GM18519 (cell line): Measurements from ENCODE around the gene SYPL1.
"Not testable (repeated sequence)": the region's sequence is repeated elsewhere in the genome, so short reads cannot be mapped to it uniquely, and the experiment has no call there.

Source experiments
- ATAC-seq: cut with Tn5 transposase; IDR thresholded peaks from one replicate; pipeline ENCODE4 v1.9.1; 2021; ENCODE audit warnings: mild to moderate bottlenecking, moderate library complexity; ENCODE audit not compliant: unreplicated experiment, low FRiP score

SYPL1 gene

DNA sequence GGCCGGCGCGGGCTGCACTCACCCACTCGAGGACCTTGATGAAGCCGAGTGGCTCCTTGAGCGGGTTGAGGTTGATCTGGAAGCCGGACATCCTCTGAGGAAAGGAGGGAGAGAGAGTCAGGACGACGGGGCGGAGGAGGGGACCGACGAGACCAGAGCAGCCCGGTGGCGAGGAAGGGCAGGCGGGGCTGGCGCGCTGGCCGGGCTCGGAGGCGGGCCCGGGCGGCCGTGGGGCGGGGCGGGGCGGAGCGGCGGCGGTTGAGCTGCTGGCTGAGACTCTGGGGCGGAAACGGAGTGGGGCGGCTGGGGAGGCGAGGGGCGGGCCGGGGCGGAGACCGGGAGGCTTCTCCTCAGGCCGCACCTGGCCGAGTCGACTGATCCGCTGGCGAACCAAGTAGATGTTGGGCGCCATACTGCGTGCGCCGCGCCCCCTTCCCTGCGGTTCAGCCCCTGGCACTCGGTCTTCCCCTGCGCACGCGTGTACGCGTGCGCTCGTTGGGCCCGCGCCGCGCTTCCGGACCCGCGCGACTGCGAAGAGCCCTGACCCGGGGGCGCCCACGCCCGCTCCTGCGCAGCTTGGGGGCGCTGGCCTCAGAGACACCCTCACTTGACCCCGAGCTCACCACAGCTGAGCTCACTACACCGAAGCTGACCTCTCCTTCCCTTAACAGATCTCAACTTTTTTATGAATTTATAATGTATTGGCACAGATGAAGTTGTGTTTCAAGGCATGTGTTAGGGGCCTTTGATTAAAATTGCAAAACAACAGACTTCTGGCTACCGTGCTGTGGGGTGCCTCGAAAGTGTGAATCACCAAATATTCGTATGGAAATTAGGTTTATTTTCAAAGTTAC is at the start of gene SYPL1:
TSS of gene SYPL1 (minus strand) at position 195 of the 854 bp plus-strand sequence. CDS start at position 91, 104 bp downstream.
- ATAC-seq: peak; percentile 55

DNA sequence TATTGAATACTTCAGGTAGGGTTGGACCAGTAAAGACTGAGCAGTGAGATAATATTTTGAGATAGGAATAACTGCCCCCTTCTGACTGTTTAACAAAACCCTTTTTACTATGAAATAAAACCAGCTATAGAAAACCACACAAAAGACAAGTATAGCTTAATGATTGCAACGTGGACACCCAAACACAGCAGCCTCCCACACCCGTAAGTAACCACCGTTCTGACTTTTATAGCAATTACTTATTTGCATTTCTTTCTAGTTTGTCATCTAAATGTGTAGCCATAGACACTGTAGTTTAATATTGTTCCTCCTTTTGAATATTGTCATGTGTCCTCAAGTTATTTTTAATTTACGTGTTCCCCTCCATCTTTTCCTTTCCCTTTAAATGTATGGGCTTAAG is 42.9 kb upstream of the SYPL1 start:
- no peak for ATAC-seq

DNA sequence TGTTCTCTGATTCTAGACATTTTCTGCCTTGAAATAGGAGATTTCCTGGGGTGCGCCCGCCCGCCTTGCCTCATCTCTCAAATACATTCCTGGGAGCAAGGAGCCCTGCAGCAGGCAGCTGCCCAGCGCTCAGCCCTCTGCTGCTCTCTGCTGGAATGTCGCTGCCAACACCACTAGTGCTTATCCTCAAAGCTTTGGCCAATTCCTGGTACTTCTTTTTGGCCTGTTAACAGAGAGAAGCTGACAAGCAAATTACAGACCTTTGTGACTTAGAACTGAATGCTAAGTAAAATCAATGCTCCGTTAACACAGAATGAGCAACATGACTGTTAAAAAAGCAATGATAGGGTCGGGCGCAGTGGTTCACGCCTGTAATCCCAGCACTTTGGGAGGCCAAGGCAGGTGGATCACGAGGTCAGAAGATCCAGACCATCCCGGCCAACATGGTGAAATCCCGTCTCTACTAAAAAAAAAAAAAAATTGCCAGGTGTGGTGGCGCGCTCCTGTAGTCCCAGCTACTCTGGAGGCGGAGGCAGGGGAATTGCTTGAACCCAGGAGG is 41.9 kb upstream of the SYPL1 start:
- no peak for ATAC-seq

DNA sequence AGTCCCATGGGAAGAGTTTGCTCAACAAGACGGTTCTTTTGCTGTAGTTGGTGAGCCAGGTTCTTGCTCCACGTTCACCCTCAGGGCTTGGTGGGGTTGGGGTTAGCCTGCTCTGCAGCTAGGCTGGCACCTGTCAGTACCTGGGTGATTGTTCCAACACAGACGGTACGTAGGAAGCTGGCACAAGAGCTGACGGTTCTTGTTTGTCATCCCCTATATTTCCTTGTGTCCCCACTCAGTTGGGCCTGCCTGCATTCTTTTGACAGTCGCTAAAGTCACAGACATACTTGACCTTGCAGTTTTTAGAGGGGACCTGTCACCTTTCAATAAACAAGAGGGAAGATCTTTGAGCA is 40.2 kb upstream of the SYPL1 start:
- no peak for ATAC-seq

DNA sequence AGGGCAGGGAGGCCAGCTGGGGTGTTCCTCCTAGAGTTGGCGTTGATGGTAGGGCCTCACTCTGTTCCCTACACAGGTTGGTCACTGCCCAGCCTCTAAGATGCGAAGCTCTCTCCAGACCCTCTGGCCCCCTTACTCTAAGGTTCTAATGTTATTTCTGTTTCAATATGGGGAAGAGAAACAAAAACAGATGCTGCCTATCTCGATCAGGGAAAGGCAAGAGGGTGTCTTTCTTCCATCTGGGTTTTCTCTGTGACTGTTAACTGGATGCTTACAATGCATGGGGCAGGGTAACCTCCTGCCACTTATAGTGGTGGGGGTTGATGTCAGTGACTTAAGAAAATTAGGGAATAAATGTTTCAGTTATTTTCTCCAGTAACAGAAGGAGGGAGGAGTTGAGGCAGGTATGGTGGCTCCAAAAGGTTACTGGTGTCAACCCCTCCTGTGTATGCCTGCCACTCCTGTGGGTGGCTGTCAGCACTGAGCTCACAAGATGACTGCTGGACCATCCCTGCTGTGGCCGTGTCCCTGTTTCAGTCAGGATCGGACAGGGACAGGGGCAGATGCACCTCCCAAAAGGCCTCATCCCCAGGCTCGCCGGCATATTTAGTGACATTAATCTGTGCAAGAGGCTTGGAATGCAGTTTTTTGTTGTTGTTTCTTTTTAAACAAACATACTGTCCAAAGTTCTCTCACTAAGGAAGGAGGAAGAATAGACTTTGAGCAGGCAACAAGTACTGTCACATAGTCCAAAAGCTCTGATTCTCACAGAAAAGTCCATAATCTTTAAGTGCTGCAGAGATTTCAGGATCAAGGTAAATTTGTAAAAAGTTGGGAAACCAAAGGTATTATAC is 39.6 kb upstream of the SYPL1 start:
- no peak for ATAC-seq

DNA sequence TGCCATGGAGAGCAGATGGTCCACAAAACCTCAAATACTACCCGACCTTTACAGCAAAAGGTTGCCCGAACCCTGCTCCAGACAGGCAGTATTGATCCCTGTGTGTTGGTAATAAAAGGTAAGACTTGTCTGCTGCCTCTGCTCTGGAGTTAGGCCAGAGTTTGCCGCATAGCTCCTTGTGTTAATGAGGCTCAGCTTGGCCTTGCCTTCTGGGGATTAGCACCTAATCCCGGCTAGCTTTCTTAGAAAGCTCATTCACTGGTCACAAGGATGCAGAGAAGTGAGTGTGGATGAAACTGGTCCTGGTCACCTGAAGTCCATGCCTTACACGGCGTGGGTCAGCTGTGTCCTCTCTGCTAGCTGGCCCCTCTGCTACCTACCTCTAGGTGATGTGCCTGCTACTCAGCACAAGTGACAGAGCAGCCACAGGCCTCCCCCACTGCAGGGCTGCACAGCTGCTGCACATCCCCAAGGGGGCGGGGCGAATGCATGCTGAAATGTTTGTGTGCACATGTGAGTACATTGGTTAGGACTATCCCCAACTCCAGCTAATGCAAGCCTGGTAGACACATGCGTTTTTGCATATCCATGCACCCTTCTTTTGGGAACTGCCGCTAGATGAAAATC is 31.7 kb upstream of the SYPL1 start:
- ATAC-seq: no peak

DNA sequence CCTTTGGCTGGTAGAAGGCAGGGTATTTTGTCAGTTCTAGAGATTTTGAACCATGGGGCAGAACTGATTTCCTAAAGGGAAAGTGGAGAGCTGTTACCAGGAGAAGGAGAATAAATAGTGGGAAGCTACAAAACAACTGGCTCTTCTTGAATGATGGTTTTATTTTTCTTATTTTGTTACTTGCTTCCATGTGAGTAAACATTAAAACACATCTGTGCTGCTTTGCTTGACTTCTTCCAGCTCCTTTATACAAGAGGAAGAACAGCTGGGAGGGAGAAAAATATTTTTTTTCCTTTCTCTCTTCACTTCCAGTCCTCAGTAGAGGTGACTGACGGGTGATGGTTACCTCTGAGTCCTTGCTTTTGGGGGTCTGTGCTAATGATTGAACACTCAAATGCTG is 30.0 kb upstream of the SYPL1 start:
- ATAC-seq: no peak

DNA sequence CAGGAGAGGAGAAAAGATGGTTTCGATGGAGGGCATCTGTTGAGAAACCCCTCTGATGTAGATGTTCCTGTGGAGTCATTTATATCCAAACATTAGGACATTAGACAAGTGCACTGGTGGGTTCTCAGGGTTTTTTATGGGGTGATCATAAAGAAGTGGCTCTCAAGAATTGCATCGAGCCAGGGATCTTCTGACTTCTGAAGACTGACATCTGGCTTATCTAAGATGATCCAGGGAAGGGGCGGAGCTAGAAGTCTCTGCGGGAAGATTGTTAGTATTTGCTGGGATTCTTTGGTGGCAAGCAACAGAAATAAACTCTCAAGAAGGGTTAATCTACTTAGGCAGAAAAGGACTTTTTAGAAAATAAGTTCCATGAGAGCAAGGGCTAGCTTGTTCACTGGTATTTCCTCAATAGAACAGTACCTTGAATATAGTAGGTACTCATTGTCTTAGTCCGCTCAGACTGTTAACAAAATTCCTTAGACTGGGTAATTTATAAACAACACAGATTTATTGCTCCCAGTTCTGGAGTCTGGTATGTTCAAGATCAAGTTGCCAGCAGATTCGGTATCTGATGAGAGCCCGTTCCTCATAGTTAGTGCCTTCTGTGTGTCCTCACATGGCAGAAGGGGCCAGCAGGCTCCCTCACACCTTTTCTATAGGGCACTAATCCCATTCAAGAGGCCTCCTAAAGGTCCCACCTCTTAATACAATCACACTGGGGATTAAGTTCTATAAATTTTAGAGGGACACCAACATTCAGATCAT is 28.5 kb upstream of the SYPL1 start:
- no peak for ATAC-seq

DNA sequence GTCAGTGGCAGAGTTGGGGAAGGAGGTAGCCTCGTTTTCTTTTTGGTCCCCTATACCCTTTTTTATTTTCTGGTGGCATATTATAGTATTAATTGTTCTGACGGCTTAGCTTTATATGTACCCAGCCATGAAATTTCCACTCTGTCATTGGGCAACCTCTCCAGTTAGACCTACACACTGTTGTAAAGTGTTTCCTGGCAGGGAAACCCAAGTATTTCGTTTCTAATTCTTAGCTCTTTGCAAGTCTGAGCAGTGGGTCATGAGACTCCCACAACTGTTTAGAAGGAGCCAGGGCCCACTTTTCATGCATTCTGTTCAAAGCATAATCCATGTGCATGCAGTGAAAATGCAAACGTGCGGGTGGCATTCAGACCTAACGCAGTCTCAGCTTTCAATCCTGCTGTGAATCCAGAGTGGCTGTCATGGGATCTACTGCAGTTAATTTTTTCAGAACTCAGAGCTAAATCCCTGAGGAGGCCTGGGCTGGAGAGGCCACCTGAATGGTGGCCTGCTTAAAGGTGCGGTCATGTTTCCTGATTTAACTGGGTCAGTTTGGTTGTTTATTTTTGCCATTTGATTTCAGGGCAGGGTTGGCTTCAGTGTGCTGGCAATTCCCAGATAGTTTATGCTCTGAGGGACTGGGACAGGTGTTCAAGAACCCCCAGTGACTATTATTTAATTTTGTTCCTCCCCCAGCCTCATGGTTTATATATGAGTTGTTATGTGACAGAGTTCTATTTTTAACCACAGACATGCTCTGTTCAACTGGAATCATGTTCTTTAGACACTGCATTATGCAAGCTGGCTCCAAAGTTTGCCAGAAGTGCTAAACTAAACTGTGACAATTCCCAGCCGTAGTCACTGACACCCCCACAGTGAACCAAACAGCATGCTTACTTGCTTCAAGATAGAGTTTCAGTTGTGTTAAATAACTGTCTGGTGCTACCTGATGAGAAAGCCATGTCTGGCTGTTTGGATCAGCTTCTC is 27.4 kb upstream of the SYPL1 start:
- no peak for ATAC-seq

DNA sequence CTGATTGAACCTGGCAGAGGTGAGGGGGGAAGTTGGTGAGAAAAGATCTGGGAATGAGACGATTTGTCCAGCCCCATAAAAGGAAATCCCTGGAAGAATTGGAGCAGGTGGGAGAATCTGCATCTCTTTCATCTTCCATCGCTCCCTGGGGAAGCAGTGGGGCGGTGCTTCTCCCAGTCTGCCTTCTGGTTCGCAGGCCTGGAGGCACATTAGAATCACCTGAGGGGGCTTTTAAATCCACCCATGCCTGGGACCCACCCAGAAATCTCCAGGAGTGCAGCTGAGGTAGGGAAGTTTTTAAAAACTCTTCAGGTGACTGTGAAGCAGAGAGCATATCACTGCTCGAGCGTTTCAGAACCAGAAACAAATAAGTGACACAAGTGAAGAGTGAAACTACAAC is 26.7 kb upstream of the SYPL1 start:
- ATAC-seq: no peak

DNA sequence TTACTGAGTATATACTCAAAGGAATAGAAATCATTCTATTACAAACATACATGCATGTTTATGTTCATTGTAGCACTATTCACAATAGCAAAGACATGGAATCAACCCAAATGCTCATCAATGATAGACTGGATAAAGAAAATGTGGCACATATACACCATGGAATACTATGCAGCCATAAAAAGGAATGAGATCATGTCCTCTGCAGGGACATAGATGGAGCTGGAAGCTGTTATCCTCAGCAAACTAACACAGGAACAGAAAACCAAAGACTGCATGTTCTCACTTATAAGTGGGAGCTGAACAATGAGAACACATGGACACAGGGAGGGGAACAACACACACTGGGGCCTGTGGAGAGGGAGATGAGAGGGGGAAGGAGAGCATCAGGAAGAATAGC is 26.1 kb upstream of the SYPL1 start:
- ATAC-seq: not testable (repeated sequence)

DNA sequence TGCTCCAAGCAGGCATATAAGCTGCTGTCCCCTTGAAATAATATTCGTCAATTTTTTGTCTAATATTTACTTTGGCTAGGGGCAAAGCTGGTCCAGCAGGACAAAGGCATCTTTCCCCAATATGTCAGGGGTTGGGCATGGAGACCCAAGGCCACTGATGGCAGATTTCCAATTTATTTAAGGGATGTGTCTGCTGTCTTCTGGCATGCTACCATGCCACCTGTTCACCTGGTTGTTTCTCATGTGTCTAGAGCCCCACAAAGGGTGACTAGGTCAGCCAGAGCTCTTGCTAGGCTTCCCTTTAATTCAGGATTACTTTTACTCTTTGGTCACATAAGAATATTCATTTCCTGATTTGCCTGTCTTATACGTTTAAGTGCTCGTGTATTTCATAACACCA is 22.1 kb upstream of the SYPL1 start:
- no peak for ATAC-seq

DNA sequence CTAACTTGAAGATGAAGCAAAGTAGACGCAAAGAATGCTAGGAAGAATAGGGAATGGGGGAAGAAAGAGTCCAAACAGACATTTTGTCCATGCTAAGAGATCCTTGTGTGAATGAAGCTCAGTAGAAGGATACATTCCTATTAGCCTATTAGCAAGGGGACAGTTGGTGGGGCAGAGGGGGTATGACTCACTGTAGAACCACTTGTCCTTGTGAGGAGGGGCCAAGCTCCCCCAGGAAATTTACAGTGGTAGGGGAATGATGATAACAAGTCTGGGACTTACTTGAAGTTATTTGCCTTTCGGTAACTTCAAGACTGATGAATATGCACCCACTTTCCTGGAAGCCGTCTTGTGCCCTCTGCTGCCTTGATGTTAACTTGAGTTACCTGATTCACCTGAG is 17.2 kb upstream of the SYPL1 start:
- no peak for ATAC-seq

DNA sequence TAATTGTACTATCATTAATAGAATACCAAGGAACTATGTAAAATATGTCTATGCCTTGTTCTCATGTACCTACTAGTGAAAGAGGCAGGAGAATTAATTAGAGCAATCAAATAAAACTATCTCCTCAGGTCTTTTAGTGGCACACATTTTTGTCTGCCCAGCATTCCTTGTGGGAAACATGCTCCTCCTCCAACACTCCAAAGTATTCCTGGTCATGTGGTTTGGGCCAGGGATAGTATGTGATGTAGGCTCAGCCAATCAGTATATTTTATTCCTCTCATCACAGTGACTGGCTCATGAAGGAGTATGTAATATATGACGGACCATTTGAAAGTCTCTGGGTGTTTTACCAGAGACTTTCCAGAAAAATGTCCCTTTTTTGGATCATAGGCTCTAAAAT is 16.7 kb upstream of the SYPL1 start:
- no peak for ATAC-seq

DNA sequence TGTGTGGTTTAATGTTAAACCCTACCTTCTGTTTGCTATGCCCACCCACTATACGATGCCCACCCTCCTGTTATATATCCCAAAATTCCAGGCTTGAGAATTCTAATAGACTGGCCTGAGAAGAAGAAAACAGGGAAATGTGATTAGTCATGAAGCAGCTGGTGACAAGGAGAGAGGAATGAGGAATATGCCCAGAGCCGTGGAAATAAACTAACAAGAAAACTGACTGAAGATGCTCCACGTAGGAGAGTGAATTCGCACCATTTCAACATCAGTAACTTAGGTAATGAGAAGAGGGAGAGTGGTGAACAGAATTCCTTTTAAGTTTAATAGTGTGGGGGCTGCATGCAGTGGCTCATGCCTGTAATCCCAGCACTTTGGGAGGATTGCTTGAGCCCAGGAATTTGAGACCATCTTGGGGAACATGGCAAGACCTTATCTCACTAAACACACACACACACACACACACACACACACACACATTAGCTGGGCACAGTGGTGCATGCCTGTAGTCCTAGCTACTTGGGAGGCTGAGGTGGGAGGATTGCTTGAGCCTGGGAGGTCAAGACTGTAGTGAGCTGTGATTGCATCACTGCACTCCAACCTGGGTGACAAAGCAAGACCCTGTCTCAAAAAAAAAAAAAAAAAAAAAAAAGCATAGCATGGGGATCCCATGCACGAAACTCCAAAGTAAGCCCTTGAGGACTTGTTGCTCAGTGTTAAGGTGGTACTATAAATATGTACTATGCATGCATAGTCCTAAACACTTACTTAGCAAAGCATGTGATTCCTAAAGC is 16.1 kb upstream of the SYPL1 start:
- ATAC-seq: no peak

DNA sequence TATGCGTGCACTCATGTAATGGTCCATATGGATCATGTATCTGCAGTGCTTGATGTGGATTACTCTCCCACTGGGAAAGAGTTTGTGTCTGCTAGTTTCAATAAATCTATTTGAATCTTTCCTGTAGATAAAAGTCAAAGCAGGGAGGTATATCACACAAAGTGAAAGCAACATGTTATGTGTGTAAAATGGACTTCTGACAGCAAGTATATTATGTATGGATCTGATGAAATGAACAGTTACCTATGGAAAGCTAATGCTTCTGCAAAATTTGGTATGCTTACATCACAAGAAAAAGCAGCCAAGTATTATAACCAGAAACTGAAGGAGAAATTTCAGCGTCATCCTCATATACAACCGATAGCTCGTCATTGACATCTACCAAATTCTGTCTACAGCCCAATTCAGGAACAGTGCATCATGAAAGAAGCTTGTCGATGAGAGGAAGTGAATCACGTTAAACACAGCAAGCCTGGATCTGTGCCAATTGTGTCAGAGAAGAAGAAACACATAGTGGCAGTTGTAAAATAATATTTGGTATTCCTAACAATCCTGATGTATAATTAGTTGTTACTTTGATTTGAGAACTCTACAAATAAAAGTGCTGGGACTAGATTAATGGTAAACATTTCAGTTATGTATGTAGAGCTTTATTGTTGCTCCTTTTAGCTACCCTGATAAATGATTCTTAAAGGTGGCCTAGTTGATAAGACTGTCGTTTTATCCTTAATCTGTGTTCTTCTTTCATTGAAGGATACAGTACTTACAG is 14.2 kb upstream of the SYPL1 start:
- ATAC-seq: no peak

DNA sequence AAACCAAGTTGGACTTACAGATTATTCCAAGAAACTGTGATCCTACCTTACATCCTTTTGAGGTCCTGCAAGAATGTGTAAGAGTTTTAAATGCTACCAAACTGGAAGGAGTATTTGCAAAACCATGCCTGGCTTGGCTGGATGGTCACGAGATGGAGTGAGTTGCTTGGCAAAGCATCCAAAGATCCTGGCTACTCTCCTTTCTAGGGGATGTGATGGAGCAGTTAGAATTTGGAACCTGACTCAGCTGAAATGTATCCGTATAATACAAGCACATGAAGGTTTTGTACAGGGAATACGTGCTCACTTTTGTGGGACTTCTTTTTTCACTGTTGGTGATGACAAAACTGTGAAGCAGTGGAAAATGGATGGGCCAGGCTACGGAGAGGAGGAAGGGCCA is 13.3 kb upstream of the SYPL1 start:
- no peak for ATAC-seq

DNA sequence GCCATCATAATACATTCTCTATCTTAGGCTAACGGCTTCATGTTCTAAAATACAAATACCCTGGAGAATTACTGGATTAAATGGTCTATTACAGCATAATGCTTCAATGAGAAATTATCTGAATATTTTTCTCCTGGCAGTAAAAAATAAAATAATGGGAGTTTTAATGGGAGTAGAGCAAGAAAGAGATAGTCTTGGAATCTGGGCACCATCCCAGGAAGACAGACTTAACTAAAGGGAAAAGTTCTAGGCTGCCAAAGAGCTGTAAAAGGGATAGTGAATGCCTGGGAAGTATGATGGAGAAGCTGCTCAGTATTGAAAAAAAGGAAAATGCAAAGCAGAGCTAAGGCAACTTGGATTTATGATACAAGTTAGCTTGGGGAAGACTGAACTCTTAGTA is 12.1 kb upstream of the SYPL1 start:
- ATAC-seq: no peak
